ENCODE results near the gene LRIG2.
"Not testable (repeated sequence)": the region's sequence is repeated elsewhere in the genome, so short reads cannot be mapped to it uniquely, and the experiment has no call there.

Gene LRIG2

DNA sequence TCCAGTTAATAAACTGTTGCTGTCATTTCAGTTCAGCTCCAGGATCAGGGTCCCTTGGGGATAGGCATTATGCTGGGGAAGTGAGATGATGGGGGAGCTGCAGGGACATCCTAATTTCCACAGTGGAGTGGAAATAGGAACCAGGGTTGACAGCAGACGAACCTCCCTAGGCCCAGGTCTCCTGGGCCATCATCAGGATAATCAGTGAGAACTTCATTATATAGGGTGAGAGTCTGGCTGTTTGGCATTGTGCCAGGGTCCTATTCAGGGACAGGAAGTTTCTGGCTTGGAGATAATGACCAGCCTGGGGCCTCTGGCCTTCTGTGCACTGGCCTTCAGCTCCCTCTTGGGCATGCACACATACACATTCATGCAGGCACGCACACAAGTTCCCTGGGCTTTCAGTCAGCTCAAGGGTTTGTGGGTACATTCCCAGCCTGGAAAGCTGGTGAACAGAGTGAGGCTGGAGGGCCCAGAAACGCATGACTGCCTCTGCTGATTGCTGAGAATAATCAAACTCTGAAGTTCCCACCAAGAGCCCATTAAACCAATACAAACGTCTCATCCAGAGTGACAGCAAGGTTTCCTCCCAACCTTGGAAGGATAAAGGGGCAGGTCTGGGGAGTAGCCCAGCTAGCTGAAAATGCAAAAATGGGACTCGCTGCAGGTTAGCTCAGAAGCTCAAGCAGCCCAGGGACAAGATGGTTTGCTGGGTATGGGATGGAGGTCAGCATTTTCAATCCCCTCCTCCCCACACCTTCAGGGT, 13.9 kb upstream of the LRIG2 start:
- no peak for DNase-seq (ENCODE audit: extremely low spot score, insufficient read length, low read depth)
- no peak for FAIRE-seq

DNA sequence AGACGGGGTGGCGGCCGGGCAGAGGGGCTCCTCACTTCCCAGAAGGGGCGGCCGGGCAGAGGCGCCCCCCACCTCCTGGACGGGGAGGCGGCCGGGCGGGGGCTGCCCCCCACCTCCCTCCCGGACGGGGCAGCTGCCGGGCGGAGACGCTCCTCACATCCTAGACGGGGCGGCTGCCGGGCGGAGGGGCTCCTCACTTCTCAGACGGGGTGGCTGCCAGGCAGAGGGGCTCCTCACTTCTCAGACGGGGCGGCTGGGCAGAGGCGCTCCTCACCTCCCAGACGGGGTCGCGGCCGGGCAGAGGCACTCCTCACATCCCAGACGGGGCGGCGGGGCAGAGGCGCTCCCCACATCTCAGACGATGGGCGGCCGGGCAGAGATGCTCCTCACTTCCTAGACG, 9.5 kb upstream of the LRIG2 start:
- not testable (repeated sequence) for DNase-seq (ENCODE audit: extremely low spot score, insufficient read length, low read depth); FAIRE-seq

DNA sequence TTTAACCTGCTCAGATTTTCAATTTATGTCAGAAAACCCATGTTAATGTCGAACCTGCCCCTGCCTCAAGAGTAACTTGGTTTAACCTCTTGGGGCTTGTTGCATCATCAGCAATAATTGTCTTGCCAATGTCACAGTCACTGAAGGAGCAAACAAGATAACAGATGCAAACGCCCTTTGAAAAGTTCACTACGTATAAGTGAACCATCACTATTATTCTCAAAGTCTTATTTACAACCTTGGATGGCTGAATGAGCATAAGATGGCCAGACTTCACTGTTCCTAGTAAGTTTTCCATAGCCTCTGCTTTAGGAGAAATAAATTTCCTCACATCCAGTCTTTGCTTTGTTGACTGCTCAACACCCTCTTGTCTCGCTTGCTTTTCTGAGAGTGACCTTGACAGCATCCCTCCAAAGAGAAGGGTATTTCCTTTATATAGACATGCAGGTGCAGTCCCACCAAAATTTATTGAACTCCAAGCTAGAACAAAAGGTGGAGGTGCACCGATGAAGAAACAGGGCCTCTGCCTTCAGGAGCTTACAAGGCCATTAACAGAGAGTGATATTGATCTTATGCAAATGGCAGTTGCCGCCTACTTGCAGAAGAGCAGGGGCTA, 749 bp upstream of the LRIG2 start:
- no peak for FAIRE-seq
- DNase-seq (ENCODE audit: extremely low spot score, insufficient read length, low read depth): no peak

DNA sequence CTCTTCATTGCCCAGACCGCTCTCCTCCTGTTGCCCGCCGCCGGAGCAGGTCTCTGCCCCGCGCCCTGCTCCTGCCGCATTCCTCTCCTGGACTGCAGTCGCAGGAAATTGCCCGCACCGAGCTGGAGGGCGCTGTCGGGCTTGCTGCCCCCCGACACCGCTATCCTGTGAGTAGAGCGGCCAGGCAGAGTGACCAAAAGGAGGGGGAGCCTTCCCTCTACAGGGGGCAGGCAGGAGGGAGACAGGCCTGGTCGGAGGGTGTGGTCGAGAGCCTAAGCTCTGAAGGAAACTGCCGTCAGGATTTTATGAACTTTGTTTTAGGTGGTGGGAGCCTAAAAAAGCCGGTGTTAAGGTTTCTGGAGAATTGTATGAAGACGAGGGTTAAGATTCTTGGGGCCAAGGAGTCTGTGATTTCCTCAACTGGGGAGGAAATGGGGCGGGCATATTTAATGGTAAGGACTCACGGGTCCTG, 517 bp downstream of the LRIG2 start:
- no peak for FAIRE-seq
- peak; percentile 4 for DNase-seq (ENCODE audit: extremely low spot score, insufficient read length, low read depth)

DNA sequence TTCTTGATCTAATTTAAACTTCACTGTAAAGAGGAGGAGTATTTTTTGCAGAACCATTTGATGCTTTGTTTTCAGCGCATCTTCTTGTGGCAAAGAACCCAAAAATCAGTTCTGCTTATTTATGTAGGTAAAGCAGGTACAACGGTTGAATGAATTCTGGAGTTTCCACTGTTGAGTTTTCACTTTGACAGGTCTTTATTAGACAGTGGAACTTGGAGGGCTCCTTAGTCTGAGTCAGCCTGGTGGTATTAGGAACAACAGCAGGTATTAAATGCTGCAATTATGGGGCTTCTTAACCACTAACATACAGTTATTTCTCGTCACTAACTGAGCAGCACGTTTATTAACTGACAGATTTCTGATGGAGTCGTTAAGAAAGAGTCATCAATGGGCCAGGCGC, 1.2 kb downstream of the LRIG2 start:
- no peak for DNase-seq (ENCODE audit: extremely low spot score, insufficient read length, low read depth)
- FAIRE-seq: no peak

DNA sequence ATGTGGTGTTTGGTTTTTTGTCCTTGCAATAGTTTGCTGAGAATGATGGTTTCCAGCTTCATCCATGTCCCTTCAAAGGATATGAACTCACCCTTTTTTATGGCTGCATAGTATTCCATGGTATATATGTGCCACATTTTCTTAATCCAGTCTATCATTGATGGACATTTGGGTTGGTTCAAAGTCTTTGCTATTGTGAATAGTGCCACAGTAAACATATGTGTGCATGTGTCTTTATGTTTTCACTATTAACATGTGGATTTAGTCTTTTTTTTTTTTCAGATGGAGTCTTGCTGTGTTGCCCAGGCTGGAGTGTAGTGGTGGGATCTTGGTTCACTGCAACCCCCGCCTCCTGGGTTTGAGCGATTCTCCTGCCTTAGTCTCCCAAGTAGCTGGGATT, 5.0 kb downstream of the LRIG2 start:
- not testable (repeated sequence) for FAIRE-seq; DNase-seq (ENCODE audit: extremely low spot score, insufficient read length, low read depth)

DNA sequence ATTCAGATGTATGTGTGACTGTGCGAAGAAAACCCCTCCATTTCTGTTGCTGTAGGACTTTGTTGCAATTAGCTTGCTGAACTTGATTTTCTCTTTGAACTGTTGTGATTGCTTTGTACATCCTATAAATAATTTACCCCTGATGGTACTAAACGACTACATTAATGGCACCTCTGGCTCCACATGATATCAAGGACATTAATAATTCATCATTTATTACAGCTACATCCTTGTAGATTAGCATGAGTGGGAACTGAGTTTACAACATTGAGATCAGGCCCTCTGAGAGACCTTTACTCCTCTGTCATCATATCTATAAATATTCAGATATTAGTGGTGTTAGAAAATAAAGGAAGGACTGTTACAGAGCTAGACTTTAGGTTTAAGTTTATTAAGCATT, 13.5 kb downstream of the LRIG2 start:
- FAIRE-seq (no peak), DNase-seq (ENCODE audit: extremely low spot score, insufficient read length, low read depth) (no peak)

DNA sequence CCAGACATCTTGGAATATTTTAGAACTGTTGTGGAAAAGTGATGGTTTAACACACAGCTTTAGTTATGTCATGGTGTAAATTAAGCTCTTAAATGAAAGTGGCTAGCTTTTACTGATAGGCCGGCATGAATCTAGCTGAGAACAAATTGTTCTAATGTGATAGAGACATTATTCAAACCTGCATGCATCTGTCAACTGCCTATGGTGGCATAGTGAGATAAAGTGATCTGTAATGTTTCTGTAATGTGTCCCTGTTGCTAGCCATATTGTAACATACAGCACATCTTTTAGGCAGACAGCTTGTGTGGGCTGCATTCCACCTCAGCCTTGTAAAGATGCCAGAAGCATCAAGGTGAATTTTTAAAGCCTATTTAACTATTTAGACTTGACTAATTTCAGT, 16.0 kb downstream of the LRIG2 start:
- no peak for FAIRE-seq
- DNase-seq (ENCODE audit: extremely low spot score, insufficient read length, low read depth): no peak

DNA sequence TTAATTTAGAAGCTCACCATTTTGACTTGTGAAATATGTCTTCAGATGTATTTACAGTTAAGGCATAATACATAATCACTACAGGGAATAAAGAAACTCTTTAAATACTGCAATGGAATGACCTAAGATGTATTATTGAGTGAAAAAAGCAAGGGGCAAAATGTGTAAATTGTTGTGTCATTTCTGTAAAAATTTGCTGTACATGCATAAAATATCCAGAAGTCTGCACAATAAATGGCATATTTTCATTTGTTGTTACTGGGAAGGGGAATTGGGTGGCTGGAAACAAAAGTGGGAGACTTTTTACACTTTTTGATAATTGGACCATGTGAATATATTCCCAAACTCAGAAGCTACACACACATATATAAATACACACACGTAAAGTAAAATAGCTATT, 17.1 kb downstream of the LRIG2 start:
- FAIRE-seq (no peak), DNase-seq (ENCODE audit: extremely low spot score, insufficient read length, low read depth) (no peak)

DNA sequence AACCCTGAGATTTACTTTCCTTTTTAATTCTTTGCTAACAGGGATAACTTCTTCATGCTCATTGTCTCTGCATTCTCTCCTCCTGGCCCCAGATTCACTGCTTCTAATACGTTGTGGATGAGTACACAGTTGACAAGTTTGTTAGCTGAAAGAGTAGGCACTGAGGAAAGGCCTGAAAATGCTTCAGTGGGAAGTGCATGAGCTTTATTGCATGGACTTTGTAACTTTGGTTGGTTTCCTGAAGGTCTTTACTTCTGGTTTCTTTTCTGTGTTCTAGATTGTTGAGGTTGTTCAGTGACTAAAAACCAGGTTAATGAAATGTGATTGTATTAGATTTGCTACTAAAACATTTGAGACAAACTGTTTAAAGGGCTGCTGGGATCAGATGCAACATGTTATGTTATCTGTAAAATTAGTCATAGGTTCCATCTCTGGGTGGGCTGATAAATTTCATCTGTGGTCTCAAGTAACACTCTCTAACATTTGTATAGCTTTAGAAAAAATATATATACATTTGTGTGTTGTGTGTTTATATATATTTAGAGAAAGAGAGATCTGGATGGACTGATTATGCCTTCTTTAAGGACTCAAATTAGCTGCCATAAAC, 19.1 kb downstream of the LRIG2 start:
- FAIRE-seq: no peak
- DNase-seq (ENCODE audit: extremely low spot score, insufficient read length, low read depth): no peak

DNA sequence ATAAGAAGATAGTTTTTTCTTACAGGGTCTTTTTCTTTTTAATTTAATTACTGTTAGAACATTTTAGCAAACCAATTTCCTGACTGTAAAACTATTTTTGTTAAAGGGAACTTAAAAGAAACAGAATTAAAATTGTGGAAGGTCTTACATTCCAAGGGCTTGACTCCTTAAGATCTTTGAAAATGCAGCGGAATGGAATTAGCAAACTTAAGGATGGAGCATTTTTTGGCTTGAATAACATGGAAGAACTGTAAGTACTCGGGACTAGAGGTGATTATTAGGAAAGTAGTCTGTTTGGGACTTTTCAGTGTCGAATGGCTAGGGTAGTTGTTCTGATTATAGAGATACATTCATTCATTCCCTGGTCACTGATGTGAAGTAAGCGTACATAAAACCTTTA, 21.5 kb downstream of the LRIG2 start:
- no peak for FAIRE-seq
- DNase-seq (ENCODE audit: extremely low spot score, insufficient read length, low read depth): no peak

DNA sequence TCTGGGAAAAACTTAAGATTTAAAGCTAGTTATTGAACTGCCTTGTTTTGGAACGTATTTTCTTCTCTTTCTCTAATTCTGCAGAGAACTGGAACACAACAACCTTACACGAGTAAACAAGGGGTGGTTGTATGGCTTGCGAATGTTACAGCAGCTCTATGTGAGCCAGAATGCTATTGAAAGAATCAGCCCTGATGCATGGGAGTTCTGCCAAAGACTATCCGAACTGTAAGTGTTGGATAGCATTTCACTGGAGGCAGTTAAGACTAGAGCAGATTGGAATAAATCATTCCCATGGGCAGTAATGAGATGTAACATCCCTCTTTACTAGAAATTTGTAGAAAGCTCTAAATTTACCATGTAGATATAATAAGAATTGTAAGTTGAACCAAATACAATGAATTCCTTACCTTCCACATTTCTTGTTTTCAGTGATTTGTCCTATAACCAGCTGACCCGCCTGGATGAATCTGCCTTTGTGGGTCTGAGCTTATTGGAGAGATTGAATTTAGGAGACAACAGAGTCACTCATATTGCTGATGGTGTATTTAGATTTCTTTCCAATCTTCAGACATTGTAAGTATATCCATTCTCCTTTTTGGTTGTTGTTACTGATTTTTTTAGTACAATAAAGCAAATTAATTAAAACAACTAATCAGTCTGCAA, 22.9 kb downstream of the LRIG2 start:
- DNase-seq (ENCODE audit: extremely low spot score, insufficient read length, low read depth): no peak
- no peak for FAIRE-seq

DNA sequence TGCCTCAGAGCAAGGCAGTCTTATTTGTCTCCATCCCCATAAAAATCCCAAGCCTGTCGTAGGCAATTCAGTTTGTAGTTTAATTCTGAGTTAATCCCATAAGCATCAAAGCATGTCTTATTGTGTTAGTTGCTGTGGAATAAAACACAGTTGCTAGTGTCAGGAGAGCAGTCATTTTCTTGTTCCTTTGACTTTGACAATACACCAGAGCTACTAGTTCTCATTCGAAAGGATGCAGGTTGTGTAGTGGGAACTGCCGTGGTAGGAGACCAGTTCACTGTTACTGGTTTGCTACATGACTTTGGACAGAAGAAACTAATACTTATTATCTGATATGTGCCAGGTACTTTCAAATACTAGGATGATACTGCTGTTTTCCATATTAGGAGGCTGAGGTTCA, 23.5 kb downstream of the LRIG2 start:
- FAIRE-seq: no peak
- no peak for DNase-seq (ENCODE audit: extremely low spot score, insufficient read length, low read depth)

DNA sequence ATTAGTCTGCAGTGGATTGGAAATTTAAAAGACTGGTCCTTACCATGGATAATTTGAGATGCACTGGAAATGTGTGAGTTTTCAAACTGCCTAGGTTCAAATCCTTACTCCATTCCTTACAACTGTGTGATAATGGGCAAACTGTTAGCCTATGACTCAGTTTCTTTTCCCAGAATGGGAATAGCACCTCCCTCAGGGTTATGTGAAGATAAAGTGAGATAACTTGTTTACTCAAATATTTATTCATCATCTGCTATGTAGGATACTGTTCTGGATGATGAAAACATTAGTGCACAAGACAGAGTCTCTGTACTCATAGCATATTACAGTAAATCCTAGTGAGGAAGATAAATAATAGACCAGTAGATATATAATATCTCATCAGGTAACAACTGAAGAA, 28.6 kb downstream of the LRIG2 start:
- DNase-seq (ENCODE audit: extremely low spot score, insufficient read length, low read depth): no peak
- FAIRE-seq: no peak

DNA sequence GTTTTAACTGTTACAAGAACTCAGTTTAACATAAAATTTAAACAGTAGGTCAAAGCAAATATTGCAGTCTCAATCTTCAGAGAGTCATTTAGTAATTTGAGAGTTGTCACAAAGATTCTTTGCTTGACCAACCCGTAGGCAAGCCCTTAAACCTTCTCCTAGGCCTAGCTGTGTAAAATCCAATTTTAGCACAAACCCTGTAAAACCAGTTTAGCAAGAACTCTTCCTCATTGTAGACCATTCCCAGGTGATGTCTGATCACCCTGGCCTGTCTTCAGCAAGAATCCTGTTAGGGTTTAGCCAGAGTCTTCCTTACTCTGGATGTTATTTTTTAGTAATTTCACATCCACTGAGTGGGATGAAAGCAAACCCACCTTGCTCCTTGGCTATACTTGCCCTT, 30.1 kb downstream of the LRIG2 start:
- FAIRE-seq: no peak
- DNase-seq (ENCODE audit: extremely low spot score, insufficient read length, low read depth): no peak

DNA sequence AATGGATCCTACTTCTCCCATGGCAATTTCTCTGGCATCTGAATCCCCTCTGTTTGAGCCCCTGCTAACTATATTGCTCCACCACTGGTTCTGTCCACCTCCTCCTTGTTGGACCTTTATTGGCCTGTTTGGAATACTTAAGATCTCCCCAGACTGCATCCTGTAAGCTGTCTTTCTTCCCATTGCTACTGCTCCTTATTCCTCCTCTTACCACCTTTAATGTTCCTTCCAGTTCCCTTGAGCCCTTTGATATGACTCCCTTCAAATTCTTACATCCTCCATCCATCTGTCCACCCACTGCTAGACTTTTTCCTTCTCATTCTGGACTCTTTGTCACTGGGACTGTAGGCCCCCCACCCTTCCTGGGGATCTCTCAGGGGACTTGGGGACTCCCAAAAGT, 31.0 kb downstream of the LRIG2 start:
- DNase-seq (ENCODE audit: extremely low spot score, insufficient read length, low read depth) (no peak), FAIRE-seq (no peak)

DNA sequence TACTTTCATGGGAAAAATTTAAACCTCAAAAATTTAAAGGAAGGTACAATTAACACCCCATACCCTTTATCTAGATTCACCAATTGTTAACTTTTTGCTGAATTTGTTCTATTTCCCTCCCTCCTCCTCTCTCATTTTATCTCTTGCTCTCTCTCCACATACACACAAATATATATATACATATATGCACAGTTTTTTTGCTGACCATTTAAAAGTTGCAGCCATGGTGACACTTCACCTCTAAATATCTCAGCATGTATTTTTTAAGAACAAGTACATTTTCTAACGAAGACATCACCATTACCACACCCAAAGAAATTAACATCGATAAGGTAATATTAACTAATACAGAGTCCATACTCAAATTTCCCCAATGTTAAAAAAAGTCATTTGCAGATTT, 33.9 kb downstream of the LRIG2 start:
- no peak for DNase-seq (ENCODE audit: extremely low spot score, insufficient read length, low read depth)
- FAIRE-seq: no peak

DNA sequence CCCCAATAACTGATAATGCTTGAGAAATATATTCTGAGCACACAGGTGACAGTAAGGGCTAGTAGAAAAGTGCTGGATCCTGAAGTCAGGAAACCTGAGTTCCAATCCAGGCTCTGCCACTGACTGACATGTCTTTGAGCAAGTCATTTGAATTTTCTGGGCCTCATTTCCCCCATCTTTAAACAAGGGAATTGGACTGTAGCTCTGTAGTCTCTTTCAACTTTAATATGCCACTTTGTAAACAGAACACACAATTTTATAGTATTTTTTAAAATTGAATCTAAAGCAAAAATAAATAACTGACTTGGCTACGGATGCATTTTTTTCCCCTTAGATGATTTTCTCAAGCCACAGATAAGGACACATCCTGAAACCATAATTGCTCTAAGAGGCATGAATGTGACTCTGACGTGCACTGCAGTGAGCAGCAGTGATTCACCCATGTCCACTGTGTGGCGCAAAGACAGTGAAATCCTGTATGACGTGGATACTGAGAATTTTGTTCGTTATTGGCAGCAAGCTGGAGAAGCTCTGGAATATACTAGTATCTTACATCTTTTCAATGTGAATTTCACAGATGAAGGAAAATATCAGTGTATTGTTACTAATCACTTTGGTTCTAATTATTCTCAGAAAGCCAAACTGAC, 37.0 kb downstream of the LRIG2 start:
- DNase-seq (ENCODE audit: extremely low spot score, insufficient read length, low read depth) (no peak), FAIRE-seq (no peak)

DNA sequence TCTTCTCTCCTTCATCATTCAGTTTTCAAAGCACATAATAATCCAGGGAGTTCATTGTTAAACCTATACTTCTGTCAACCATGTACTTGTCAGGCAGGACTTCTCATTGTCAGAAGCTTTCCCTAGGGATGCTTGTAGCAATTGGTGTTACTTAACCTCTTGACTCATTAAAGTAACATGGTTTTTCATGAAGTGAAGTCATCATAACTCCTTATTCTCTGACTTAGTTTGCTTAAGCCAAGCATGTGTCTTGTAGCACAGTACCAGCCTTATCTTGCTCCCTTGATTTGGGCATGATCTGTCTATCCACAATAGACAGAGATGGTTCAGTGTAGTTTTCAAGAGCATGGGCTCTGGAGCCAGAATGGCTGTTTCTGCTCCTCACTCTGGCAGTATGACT, 45.3 kb downstream of the LRIG2 start:
- FAIRE-seq: no peak
- no peak for DNase-seq (ENCODE audit: extremely low spot score, insufficient read length, low read depth)

DNA sequence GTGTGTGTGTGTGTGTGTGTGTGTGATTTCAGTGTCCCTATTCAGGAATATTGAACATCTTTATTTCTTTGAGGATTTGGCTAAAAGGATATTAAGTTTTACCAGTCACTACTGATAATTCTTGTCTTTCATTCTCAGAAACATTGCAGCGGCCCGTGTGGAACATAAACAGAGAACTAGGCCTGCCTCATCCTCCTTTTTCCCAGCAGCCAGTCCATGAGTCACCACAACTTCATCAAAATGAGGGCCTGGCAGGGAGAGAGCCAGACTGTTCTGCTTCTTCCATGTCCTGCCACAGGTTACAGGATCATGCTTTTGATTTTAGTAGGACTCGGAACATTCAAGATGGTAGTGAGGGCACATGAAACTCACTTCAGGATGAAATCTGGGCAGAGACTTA, 50.7 kb downstream of the LRIG2 start:
- FAIRE-seq: no peak
- no peak for DNase-seq (ENCODE audit: extremely low spot score, insufficient read length, low read depth)

Measured in GM18507 (cell line).